Measurements from ENCODE around the gene ADK.
A peak's percentile ranks its signal among the peaks of the same experiment; 100 is the strongest.
"Not testable (repeated sequence)": the region's sequence is repeated elsewhere in the genome, so short reads cannot be mapped to it uniquely, and the experiment has no call there.

Gene ADK

DNA sequence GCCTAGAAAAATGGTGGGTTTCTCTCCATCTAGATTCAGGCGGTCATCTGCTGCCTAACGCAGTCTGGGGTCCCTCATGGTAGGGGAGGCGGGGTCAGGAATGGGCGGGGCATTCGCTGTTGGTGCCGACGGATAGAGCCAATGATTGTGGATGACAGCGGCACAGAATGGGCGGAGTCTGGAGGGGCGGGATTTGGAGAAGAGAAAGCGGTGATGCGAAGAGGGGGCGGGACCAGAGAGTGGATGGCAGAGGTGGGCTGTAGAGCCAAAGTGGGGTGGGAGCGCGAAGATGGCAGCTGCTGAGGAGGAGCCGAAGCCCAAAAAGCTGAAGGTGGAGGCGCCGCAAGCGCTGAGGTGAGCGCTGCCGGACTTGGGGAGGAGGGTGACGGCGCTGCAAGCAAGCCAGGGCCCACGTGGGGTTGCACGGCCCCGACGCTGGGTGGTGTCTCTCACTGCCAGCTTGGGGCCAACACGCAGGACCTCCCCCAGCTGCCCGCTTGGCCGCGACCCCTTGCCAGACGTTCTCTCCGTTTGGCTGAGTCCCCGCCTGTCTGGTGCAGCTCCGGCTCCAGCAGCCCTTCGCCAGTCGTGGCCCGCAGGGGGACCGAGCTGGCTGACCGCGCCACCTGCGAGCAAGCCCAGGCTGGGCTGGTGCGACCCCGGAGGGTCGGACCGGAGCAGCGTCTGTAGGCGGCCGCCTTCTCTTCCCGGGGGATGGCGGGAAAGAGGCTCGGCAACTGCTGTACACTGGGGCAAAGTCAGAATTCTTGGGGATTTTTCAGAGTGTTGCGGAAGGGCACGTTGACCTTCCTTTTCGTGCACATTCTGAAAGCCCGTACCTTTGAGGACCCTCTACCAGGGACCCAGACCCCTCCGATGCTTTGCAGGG lies at the start of gene ADK:
Gene ADK, plus strand, starts transcription at position 232 of the 889 bp plus-strand sequence. Its CDS starts 58 bp downstream, at position 290.
- FAIRE-seq = peak; percentile 98

GRCh38 chr10:74103560-74104258 lies 47.3 kb upstream of the ADK start:
- peak; percentile 30 for FAIRE-seq

GRCh38 chr10:74104480-74104879 lies 46.5 kb upstream of the ADK start:
- FAIRE-seq = no peak

DNA sequence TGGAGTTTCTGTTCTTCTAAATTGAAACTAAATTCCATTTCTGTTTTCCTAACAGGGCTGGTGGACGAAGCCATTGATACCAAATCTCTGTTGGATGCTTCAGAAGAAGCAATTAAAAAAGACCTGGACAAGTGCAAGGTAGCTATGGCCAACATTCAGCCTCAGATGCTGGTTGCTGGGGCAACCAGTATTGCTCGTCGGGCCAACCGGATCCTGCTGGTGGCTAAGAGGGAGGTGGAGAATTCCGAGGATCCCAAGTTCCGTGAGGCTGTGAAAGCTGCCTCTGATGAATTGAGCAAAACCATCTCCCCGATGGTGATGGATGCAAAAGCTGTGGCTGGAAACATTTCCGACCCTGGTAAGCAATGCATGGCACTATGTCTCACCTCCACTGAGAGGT lies 46.0 kb upstream of the ADK start:
- no peak for FAIRE-seq

DNA sequence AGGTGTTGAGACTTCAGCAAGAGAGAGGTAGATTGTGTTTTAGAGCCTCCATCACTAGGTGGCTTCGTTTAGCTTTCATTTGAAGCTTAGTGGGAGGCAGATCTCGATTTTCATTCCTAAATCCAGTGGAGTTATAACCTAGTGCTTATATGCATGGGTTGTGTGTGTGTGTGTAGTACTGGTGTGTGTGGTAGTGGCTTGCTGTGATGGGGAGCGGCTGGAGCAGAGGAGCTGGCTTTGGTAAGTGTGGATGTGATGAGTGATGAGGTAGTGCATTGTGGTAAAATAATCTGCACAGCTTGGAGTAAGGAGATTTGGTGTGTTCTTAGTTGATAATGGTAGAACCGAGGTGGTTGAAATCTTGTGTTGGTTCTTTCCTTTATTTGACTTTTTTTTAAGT lies 43.6 kb upstream of the ADK start:
- no peak for FAIRE-seq

- FAIRE-seq = no peak
Measured at GRCh38 chr10:74109452-74109851, 41.6 kb upstream of the ADK start.

DNA sequence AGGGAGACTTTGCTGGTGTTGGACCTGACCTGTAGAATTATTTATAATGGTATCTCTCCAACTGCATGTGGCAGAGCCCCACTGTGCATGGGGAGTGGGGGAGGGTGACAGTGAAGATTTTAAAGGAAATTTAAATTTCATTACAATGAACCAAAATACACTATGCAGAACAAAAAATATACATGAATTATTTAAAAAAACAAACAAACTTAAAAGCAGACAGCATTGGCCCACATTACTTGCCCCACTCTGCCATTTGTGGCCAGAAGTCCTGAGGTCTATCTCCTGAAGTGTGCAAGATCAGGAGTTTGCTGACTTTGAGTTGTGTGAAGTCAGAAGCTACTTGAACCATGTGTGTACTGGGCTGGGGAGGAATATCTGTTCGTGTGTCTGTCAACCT lies 40.9 kb upstream of the ADK start:
- no peak for FAIRE-seq

- no peak for FAIRE-seq
Measured at GRCh38 chr10:74111799-74112198, 39.2 kb upstream of the ADK start.

DNA sequence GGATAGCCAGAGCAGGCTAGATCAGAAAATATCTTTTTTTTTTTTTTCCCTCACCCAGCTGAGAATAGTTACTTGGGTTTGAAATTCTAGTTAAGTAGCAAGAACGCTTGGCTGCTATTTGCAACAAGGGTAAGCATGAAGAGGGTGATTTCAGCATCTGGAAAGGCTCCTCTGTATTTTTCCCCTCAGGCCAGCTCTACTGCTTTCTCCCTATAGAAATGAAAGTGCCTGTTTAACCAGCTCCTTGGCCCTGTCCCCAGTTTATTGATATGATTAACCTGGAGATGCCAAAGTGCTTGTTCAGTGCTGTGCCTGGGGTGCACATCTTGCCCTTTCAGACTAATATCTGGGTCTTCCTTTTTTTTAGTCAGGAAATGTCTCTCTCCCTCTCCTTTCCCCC lies 37.5 kb upstream of the ADK start:
- FAIRE-seq = no peak

DNA sequence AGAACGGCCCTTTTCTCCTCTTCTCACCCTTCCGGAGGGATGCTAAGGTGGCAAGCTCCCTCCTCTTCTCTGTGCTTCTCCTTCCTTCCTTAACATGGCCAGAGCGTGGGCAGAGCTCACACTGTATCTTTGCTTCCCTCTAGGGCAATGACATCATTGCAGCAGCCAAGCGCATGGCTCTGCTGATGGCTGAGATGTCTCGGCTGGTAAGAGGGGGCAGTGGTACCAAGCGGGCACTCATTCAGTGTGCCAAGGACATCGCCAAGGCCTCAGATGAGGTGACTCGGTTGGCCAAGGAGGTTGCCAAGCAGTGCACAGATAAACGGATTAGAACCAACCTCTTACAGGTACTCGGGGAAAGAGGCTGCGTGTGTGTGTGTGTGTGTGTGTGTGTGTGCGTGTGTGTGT lies 37.0 kb upstream of the ADK start:
- FAIRE-seq = no peak

GRCh38 chr10:74117738-74118137 lies 33.3 kb upstream of the ADK start:
- FAIRE-seq = no peak

DNA sequence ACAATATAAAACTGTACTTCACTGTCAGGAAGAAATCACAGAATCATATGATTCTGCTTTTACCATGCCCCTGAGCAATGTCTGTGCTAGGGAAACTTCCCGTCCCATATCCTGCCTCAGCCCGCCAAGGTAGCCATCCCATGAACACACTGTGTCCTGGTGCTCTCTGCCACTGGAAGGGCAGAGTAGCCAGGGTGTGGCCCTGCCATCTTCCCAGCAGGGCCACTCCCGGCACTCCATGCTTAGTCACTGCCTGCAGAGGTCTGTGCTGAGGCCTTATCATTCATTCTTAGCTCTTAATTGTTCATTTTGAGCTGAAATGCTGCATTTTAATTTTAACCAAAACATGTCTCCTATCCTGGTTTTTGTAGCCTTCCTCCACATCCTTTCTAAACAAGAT lies 32.2 kb upstream of the ADK start:
- FAIRE-seq = no peak

DNA sequence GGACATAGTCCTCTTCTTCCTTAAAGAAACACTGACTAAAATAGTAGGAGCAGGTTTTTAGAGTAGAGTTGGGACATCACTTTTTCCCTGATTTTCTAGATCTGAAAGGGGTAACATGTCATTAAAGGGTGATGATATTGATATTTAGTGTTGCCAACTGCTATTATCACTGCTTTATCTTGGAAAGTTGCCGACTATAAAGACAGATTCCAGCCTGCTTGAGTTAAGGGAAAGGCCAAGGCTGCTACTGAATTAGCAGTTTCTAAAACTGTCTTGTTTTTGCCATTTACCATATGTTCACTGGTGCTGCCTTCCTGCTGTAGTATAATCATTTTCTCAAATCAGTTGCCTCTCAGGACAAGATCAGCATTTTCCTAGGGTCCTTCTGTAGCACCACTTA lies 30.1 kb upstream of the ADK start:
- FAIRE-seq = no peak

DNA sequence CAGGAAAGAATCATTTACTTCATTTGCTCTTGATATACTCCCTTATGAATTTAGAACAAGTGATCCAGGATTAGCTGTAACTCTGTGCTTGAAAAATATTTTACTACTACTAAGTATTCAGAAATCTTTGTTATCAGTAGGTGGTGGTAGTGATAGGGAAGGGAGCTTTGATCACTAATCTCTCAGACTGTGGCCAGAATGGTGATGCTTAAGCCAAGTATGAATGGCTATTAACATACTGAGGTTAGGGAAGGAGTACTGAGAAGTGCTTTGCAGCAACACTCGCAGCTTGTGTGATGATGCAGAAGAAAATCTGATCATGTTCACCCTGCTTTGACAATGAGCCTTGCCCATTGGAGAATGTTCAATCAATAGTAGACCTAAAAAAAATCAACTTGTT lies 29.7 kb upstream of the ADK start:
- FAIRE-seq = no peak

- no peak for FAIRE-seq
Measured at GRCh38 chr10:74122060-74122459, 29.0 kb upstream of the ADK start.

GRCh38 chr10:74123081-74123480 lies 27.9 kb upstream of the ADK start:
- FAIRE-seq = no peak

DNA sequence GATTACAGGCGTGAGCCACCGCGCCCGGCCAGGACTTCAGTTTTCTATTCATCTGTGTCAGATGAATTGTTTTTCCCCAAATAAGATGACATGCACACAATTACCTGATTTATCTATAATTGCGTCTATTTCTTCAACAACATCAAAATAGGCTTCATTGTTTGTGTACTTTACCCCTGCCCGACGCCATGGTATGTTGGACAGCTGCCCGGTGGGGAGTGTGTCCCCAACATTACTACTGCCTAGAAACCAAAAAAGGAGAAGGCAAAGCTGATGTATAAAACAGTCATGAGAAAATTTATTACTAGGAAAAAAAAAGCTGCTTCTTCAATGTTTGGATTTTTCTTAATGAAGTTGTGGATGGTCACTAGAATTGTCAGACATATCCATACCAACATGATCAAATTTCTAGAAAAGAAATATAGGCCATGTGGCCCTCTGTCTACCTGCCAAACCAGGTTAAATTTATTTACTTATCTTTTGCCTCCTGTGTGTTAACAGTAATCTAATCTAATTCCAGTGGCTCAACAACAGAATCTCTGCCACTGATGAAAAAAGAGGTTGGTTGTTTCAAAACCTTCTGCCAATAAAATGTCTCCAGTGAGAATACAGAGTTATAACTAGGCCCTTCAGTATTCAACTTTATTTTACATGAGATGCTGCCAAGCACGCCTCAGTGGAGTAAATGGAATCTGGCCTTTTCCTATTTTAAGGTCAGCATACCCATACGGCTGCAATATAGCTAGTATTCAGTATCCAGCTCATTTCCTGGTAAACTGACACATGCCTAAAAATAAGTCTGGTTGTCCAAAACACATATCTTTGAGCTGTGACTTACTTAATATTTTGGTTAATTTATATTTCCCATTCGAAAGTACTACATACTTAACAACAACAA lies 16.8 kb upstream of the ADK start:
- FAIRE-seq = no peak

DNA sequence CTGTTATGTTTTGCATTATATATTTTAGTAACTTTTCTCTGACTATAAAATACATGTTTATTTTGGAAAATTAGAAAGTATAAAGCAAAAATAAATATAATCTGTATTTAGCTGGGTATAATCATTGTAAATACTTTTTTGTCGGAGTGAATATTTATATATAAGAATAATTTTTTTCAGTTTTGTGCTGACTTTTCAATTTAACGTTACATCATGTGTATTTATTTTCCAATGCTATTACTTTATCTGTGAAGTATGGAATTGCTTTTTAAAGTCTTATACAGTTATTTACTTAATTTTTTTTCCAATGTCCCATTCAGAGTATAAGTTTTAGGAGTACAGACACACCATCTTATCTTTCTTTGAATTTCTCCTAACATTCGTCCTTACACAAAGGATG lies 15.6 kb upstream of the ADK start:
- FAIRE-seq = peak; percentile 27

DNA sequence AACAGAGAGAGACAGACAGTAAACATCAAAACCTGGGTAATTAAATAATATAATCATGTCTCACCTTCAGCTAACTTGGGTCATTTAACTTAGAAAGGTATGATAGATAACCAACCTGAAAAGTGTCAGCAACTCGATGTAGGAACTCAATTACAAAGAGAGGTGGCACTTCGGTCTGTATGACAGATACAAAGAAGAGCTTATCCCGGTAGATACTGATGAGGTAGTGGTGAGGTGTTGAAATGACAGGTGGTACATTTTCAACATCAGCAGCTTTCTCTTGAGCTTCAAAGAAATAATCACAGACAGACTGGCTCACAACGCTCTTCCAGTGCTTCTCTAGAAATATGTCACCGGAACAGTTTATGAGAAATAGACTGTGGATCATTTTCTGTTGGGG lies 13.0 kb upstream of the ADK start:
- no peak for FAIRE-seq

DNA sequence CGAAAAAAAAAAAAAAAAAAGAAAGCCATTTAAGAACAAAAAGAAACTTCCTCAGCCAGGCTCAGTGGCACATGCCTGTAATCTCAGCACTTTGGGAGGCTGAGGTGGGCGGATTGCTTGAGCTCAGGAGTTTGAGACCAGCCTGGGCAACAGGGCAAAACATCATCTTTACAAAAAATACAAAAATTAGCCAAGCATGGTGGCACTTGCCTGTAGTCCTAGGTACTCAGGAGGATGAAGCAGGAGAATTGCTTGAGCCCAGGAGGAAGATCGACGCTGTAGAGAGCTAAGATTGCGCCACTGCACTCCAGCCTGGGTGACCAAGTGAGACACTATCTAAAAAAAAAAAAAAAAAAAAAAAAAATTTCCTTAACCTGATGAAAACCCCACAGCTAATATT lies 12.4 kb upstream of the ADK start:
- FAIRE-seq = not testable (repeated sequence)

DNA sequence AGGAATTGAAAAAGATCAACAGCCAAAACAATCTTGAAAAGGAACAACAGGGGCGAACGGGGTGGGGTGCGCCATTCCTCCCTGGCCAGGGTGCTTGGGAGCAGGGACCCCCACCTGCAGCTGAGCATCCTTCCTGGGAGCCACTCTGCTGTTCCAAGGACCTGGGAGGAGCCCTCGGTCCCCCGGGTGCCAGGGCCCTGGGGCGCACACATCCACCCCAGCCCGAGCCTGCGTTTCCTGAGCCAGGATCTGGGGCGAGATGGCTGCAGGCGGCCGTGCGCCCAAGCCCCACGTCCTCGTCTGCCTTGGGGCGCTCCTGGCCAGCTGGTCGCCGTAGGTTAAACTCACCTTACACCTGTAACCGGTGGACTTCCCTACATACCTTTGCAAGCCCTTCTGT lies 11.0 kb upstream of the ADK start:
- no peak for FAIRE-seq

DNA sequence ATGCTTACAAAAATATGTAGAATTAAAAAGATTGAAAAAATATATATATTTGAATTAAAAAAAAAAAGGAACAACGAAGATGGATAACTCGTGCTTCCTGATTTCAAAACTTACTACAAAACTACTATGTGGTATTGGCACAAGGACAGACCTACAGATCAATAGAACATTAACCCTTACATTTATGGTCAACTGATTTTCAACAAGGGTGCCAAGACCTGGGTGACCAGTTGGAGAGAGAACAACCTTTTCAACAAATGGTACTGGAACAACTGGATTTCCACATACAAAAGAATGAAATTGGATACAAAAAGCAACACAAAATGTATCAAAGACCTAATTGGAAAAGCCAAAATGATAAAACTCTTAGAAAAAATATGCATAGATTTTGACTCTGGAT lies 10.5 kb upstream of the ADK start:
- no peak for FAIRE-seq

DNA sequence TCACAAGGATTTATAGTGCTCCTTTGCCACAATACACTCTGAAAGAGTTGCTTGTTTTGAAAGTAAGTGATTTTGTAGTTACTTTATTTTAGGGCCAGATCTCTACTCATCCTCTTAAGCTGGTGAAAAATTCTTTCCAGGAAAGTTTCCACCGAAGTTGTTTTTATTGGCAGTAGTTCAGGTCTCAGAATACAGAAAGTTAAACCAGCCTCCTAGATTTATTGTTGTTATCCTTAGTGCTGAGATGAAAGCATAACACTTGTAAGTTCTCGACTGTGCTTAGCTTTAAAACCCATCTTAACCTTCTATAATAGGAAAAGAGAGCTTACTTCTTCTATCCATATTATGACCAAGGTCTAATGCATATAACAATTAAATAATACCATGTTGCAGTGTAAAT lies 5.9 kb upstream of the ADK start:
- FAIRE-seq = no peak
